ENCODE data around the gene CNTNAP5. TPM values are rescaled to one million over a fixed set of nuclear protein-coding genes. Genes with fewer than 3 reads are reported as not detected.

CNTNAP5 gene
- total and polyA plus RNA-seq, 2 of the 8 experiments (the other 6 are each of a cell fraction or from before 2014, with no cell fraction given), result 0.11 to 0.76 TPM

DNA sequence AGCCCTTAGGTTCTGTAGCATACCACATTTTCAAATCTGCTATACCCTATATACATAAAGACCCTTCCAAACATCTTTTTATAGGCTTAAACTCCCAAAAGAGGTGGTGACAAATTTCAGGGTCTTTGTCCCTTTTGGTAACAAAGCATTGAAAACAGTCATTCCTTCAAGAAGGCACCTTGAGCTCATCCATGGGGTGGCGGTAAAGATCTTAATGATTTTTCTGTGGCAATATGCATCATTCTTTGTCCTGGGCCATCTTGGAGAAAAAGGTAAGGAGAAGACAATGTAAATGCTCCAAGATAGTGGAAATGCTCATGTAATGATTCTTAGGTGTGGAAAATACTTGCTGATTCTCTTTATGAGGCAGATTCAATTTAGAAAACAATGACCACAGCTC lies 890.5 kb downstream of the CNTNAP5 start:
- Histone ChIP-seq H2BK20ac (ENCODE audit: low read length) (no peak overlapping the region), H2BK12ac (ENCODE audit: low read depth, low read length) (no peak overlapping the region), H3K18ac (ENCODE audit: extremely low read depth, low read length) (no peak overlapping the region), H3K4me1 (replicated peaks in 1 of 4; ENCODE audit: control insufficient read depth in 3 of 4, insufficient read depth in 4 of 4, low read length in 3 of 4) (no peaks in the 10 kb centered on the region), H3K4ac (replicated peaks; ENCODE audit: insufficient read length, low read depth, low read length) (no peak overlapping the region), H2BK5ac (ENCODE audit: low read depth, low read length) (no peak overlapping the region), H3K4me3 (ENCODE audit: extremely low read depth in 1 of 4, insufficient read depth in 2 of 4, low read depth in 3 of 4, low read length in 4 of 4) (no peak overlapping the region), H3K14ac (ENCODE audit: insufficient read length) (no peak overlapping the region), H2BK15ac (ENCODE audit: low read length) (no peak overlapping the region), H4K20me1 (replicated peaks in 1 of 2; ENCODE audit: control insufficient read depth in 1 of 2, insufficient read depth in 2 of 2, low read length in 2 of 2) (no peaks in the 10 kb centered on the region), H3K36me3 (ENCODE audit: control insufficient read depth in 2 of 4, insufficient read depth in 4 of 4, low read length in 3 of 4) (no peaks in the 10 kb centered on the region), H3K27me3 (replicated peaks in 1 of 4; ENCODE audit: control insufficient read depth in 3 of 4, extremely low read depth in 1 of 4, insufficient read depth in 3 of 4, low read length in 3 of 4) (no peaks in the 10 kb centered on the region), H3K23me2 (ENCODE audit: low read depth, low read length) (no peaks in the 10 kb centered on the region), H3K4me2 (ENCODE audit: insufficient read depth in 1 of 2, low read depth in 2 of 2, low read length in 2 of 2) (no peak overlapping the region), H2AFZ (ENCODE audit: low read length) (0 out of 2 replicates have a peak overlapping the region, but pooled peaks have one; percentile 64), H3K79me1 (ENCODE audit: low read depth, low read length) (no peaks in the 10 kb centered on the region), H3K9me3 (ENCODE audit: insufficient read depth in 2 of 2, low read depth in 1 of 2, low read length in 1 of 2) (no peaks in the 10 kb centered on the region), H2BK120ac (replicated peaks; ENCODE audit: low read depth, low read length) (no peak overlapping the region), H3K56ac (replicated peaks; ENCODE audit: insufficient read length, low read depth, low read length) (no peak overlapping the region), H3K27ac (ENCODE audit: low read depth, low read length) (no peak overlapping the region), H2AK5ac (ENCODE audit: low read depth, low read length) (no peak overlapping the region), H3K23ac (ENCODE audit: insufficient read length) (no peak overlapping the region), H3K9ac (replicated peaks in 1 of 4; ENCODE audit: extremely low read depth in 1 of 4, low read depth in 3 of 4, low read length in 3 of 4) (no peak overlapping the region), H4K8ac (ENCODE audit: extremely low read depth, insufficient read depth, low read length) (no peak overlapping the region), H4K91ac (replicated peaks; ENCODE audit: insufficient read length, low read length) (no peak overlapping the region), H4K5ac (ENCODE audit: insufficient read length, low read depth, low read length) (no peak overlapping the region), H3K79me2 (ENCODE audit: control insufficient read depth in 1 of 2, insufficient read depth in 2 of 2, low read length in 2 of 2) (no peaks in the 10 kb centered on the region)
- ChIA-PET CTCF (ENCODE audit: partially characterized antibody) (interaction anchor here (0.6 to 2.3 kb wide), 12 partner anchors 9 to 600 kb away, joined by 3 to 7 read pairs (median 4); no protein-coding TSS in a partner anchor), POLR2A (ENCODE audit: partially characterized antibody) (no interaction called here)
- WGBS, 2 experiments (ENCODE audit: extremely low coverage in 1 of 2, insufficient coverage in 1 of 2, insufficient read length in 1 of 2, insufficient replicate concordance in 2 of 2, low coverage in 1 of 2, low lambda C conversion rate in 2 of 2, missing lambda C conversion rate in 1 of 2), result 76% methylated on average over 1 of the region's 1 CpG; no CpG with 5 or more reads in 1 of the 2 experiments
- FAIRE-seq, result no peak
- DNase-seq (ENCODE audit: low read depth in 1 of 2, low spot score in 2 of 2), result no peak
- TF ChIP-seq NRF1 (IDR thresholded peaks at IDR 0.05; ENCODE audit: low read depth, low read length) (no peak), CTCF (IDR thresholded peaks at IDR 0.05; ENCODE audit: control extremely low read depth in 1 of 3, insufficient read depth in 1 of 3, low read depth in 1 of 3, low read length in 3 of 3) (peak in 2 of 3 experiments; percentile 17 to 36; a peak in 2 of 4 replicates), BRCA1 (IDR thresholded peaks at IDR 0.05; ENCODE audit: low read depth, low read length) (no peak), RAD21 (IDR thresholded peaks at IDR 0.05 in 1 of 2, conservative IDR thresholded peaks at IDR 0.05 in 1 of 2; ENCODE audit: low read depth in 2 of 2, low read length in 2 of 2) (peak; percentile 53 to 56)
- TF ChIP-seq, protein P1, sequence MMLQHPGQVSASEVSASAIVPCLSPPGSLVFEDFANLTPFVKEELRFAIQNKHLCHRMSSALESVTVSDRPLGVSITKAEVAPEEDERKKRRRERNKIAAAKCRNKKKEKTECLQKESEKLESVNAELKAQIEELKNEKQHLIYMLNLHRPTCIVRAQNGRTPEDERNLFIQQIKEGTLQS (IDR thresholded peaks at IDR 0.05; ENCODE audit: insufficient read depth, low read depth, low read length), result no peak

Data from H1 (cell line).